Lower lobe of right lung (tissue), 2 donors: ENCODE results near the gene TACC3. TPM values are rescaled to one million over a fixed set of nuclear protein-coding genes. Genes with fewer than 3 reads are reported as not detected.

ENCODE experiments used
- ATAC-seq, 2 donors: fragments of 200-7000 bp; cut with Tn5 transposase; one replicate each; pipeline ENCODE4 v1.9.1; 2020 to 2022; ENCODE audit warnings: mild to moderate bottlenecking in 2 of 2, moderate library complexity in 2 of 2
- DNase-seq: peaks from one replicate; pipeline ENCODE4 v3.0.0-alpha.2; 2020
- H3K27ac ChIP-seq: fragments of 200-600 bp; one replicate; pipeline ENCODE4 v1.8.0; 2022
- H3K27me3 ChIP-seq: fragments of 200-600 bp; one replicate; pipeline ENCODE4 v1.8.0; 2022; ENCODE audit warnings: low read depth
- H3K36me3 ChIP-seq: fragments of 200-600 bp; one replicate; pipeline ENCODE4 v1.8.0; 2022; ENCODE audit warnings: mild to moderate bottlenecking
- H3K4me1 ChIP-seq: fragments of 200-600 bp; one replicate; pipeline ENCODE4 v1.8.0; 2022
- H3K4me3 ChIP-seq: fragments of 200-600 bp; one replicate; pipeline ENCODE4 v1.8.0; 2022; ENCODE audit warnings: mild to moderate bottlenecking
- H3K9me3 ChIP-seq: fragments of 200-600 bp; one replicate; pipeline ENCODE4 v1.8.0; 2022
- intact Hi-C: fragments of 100-400 bp; cut with DNase I; formaldehyde crosslinking; loops from one replicate; pipeline ENCODE4 v1.11.0; 2022
- total RNA-seq: library from RNA; stranded (reverse); fragmentation: NEBNext Ultra II Directional; extraction: Animal tissue kit (Norgen Biotek cat#: 25700); gene quantifications from one replicate; pipeline ENCODE4 v1.2.1, GENCODE V29; 2021
- TF ChIP-seq, protein P1 (sequence below): fragments of 200-600 bp; IDR thresholded peaks from one replicate; pipeline ENCODE4 v1.8.0; 2022; ENCODE audit warnings: antibody characterized with exemption, mild to moderate bottlenecking
- donor health status: DM: no; HTN: yes; CAD: no; lungs with severe emphysema.

Gene TACC3
- total RNA-seq, 1 donor from 2014 or later, result 19.3 TPM

DNA sequence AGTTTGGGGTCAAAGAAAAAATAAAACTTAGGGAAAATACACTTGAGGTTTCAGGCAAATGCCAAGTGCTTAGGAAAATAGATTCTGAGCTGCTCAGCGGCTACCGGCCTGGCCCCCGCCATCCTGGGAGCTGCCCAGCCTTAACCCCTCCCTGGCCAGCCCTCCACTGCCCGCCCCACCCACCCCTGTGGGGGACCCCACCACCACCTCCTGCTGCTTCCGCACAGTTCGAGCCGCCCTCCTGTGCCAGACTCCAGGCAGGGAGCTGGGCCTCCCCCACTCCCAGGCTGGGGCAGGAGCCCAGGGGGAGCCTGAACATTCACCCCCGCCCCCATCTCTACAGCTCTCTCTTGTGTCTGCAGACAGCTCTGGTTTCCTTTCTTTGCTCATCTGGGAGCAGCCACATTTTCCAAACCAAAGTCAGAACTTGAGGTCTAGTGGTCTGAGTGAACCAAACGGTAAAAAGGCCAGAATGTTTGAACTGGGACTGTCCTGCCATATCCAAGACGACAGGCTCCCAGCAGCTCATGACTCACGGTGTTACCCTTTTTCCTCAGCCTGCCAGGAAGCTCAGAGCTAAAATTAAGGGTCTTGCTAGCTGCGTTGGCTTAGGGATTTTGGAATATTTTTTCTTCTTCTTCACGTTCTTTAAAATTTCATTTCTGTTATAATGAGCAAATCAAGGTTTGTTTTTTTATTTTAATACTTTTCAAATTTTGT lies 67.1 kb downstream of the TACC3 start:
- Histone ChIP-seq H3K9me3 (no peaks in the 10 kb centered on the region), H3K27ac (no peak overlapping the region), H3K27me3 (peaks cover 8% of the 10 kb centered on the region), H3K36me3 (no peaks in the 10 kb centered on the region), H3K4me1 (peaks cover 4% of the 10 kb centered on the region), H3K4me3 (no peak overlapping the region)
- intact Hi-C loops, result no loop called here
- DNase-seq (no peak), ATAC-seq (no peak)
- TF ChIP-seq, protein P1, sequence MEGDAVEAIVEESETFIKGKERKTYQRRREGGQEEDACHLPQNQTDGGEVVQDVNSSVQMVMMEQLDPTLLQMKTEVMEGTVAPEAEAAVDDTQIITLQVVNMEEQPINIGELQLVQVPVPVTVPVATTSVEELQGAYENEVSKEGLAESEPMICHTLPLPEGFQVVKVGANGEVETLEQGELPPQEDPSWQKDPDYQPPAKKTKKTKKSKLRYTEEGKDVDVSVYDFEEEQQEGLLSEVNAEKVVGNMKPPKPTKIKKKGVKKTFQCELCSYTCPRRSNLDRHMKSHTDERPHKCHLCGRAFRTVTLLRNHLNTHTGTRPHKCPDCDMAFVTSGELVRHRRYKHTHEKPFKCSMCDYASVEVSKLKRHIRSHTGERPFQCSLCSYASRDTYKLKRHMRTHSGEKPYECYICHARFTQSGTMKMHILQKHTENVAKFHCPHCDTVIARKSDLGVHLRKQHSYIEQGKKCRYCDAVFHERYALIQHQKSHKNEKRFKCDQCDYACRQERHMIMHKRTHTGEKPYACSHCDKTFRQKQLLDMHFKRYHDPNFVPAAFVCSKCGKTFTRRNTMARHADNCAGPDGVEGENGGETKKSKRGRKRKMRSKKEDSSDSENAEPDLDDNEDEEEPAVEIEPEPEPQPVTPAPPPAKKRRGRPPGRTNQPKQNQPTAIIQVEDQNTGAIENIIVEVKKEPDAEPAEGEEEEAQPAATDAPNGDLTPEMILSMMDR, result no peak

DNA sequence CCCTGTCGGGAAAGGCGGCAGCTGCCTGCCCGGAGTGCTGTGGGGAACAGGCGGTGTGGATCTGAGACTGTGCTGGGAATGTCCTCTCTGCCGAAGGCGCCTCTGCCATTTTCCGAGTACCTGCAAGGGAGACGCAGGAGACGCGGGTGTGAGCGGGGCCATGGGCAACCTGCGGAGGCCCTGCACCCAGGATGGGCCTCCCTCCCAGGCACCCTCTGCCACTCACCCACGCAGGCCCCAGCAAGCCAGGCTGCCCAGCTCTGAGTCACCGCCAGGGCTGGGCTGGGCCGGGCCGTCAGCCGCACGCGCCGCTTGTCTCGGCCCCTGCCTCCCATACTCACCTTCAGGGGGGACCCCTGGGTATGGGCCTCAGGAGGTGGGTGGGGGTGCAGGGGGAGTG lies 68.2 kb downstream of the TACC3 start:
- DNase-seq (no peak), ATAC-seq (no peak)
- Histone ChIP-seq H3K4me1 (peaks cover 10% of the 10 kb centered on the region), H3K36me3 (no peaks in the 10 kb centered on the region), H3K27ac (no peak overlapping the region), H3K9me3 (no peaks in the 10 kb centered on the region), H3K4me3 (no peak overlapping the region), H3K27me3 (peaks cover 15% of the 10 kb centered on the region)
- TF ChIP-seq, protein P1, result no peak
- intact Hi-C loops, result no loop called here

DNA sequence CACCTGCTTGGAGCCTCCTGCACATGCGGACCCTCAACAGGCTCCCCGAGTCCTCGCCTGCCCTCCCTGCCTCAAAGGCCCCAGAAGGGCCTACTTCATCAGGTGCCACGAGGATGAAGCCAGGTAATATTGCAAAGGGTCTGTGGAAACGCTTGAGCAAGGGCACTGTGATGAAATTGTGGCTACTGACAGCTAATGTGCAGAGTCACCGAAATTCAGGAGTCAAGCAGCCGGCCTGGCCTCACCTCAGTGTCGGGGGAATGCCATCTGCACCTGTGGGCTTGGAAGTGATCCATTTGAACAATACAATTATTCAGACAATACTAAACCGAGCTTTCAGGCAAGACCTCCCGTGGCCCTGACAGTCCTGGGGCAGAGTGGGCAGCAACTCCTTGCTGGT lies 68.7 kb downstream of the TACC3 start:
- no peaks in the 10 kb centered on the region for H3K9me3 ChIP-seq
- TF ChIP-seq, protein P1, result no peak
- peaks cover 18% of the 10 kb centered on the region for H3K27me3 ChIP-seq
- no peak for ATAC-seq
- intact Hi-C loops, result no loop called here
- DNase-seq, result no peak
- no peak overlapping the region for H3K4me3 ChIP-seq
- no peak overlapping the region for H3K27ac ChIP-seq
- no peaks in the 10 kb centered on the region for H3K36me3 ChIP-seq
- H3K4me1 ChIP-seq, result peaks cover 12% of the 10 kb centered on the region

DNA sequence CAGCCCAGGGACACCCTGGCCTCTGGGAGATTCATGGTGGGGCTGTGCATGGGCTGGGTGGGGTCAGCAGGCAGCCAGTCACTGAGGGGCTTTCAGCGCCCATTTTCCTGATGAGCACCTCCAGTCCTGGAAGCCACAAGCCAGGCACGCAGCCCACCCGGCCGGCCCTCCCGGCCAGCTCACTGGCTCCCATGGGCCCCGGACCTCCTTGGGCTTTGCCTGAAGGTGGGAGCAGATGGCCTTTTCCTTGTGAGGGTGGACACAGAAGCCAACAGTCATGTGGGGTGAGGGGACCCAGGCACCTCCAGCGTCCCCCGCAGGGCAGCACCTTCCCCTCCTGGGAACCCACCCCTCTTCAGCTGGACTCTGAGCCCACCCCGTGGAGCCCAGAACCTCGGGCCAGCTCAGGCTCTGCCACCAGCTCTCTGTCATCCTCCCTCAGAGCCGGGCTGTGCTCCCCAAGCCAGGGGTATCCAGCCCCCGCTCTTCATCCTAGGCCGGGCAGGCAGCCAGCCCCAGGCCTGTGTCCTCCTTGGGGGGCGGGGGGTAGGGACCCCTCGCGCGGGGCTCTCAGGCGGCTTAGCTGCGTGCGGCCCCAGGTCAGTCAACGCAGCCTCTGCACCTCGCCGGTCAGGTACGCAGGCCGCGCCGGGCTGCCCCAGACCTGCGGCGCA lies 71.0 kb downstream of the TACC3 start:
- H3K27me3 ChIP-seq, result peaks cover 41% of the 10 kb centered on the region
- intact Hi-C loops, result no loop called here

DNA sequence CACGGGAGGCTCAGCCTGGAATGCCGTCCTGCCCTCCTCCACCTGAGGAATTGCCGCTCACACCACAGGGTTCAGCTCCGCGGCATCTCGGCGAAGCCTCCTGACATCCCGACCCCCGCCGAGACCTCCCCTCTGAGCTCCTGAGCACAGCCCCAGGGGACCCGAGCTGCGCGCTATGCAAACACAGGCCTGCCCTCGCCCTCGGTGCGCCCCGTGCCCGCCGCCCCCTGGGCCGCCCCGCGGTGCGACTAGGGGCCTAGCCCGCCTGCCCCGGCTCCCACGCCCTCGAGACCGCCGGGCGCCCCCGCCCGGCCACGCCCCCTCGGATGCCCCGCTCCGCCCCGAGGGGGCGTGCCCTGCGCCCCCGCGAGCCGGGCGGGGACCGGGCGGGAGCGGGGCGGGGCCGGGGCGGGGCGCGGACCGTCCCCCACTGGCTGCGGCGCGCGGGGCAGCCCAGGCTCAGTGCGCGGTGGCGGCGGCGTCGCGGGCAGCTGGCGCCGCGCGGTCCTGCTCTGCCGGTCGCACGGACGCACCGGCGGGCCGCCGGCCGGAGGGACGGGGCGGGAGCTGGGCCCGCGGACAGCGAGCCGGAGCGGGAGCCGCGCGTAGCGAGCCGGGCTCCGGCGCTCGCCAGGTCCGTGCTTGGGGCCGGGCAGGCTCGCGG lies 71.6 kb downstream of the TACC3 start, which contains the start of gene FGFR3:
FGFR3 (plus strand) TSS at position 462 of the 664 bp plus-strand sequence. CDS start 642 bp downstream, outside the sequence.
- intact Hi-C loops, result no loop called here
- Histone ChIP-seq H3K4me1 (peaks cover 21% of the 10 kb centered on the region), H3K4me3 (peak within 1 kb of the TSS; percentile 64), H3K36me3 (no peaks in the 10 kb centered on the region), H3K27me3 (peaks cover 45% of the 10 kb centered on the region), H3K27ac (no peak within 1 kb of the TSS), H3K9me3 (no peaks in the 10 kb centered on the region)
- DNase-seq (no peak), ATAC-seq (peak; percentile 78 to 79)
- TF ChIP-seq, protein P1, result no peak

More for the DNA sequence above, 71.0 kb downstream of the TACC3 start:
- ATAC-seq (peak in 1 of 2 donors; percentile 27), DNase-seq (no peak)
- H3K36me3 ChIP-seq, result no peaks in the 10 kb centered on the region
- no peaks in the 10 kb centered on the region for H3K9me3 ChIP-seq
- H3K4me1 ChIP-seq, result peaks cover 21% of the 10 kb centered on the region
- no peak overlapping the region for H3K27ac ChIP-seq
- TF ChIP-seq, protein P1, result no peak
- H3K4me3 ChIP-seq, result peak overlapping the region; percentile 37
